WTC11 (cell line): ENCODE results near the gene UIMC1. TPM values are rescaled to one million over a fixed set of nuclear protein-coding genes. Genes with fewer than 3 reads are reported as not detected.

Source experiments
- ATAC-seq: fragments of 200-7000 bp; cut with Tn5 transposase; 2 replicates; pipeline ENCODE4 v1.10.0; 2021; ENCODE audit warnings: mild to moderate bottlenecking, moderate library complexity
- CTCF ChIA-PET: fragments of 300-600 bp; sonication (Branson Sonifier 250); formaldehyde crosslinking; loops from one replicate; lab custom pipeline; 2021; ENCODE audit warnings: antibody characterized with exemption; lab: Charles Lee
- POLR2A ChIA-PET: fragments of 350-600 bp; sonication (Branson Sonifier 250); formaldehyde crosslinking; loops from one replicate; lab custom pipeline; 2021; ENCODE audit warnings: antibody characterized with exemption; lab: Charles Lee
- DNase-seq: peaks from one replicate; pipeline ENCODE4 v3.0.0; 2021; ENCODE audit warnings: low spot score
- H3K27ac Mint-ChIP-seq: 2 replicates; pipeline ENCODE4 v1.8.0; 2021; ENCODE audit warnings: mixed read lengths
- H3K27me3 Mint-ChIP-seq: 2 replicates; pipeline ENCODE4 v1.8.0; 2021; ENCODE audit warnings: low read depth, mild to moderate bottlenecking, moderate library complexity, mixed read lengths
- H3K36me3 Mint-ChIP-seq: 2 replicates; pipeline ENCODE4 v1.8.0; 2021; ENCODE audit warnings: mixed read lengths
- H3K4me1 Mint-ChIP-seq: 2 replicates; pipeline ENCODE4 v1.8.0; 2022; ENCODE audit warnings: mixed read lengths
- H3K4me3 Mint-ChIP-seq: 2 replicates; pipeline ENCODE4 v1.8.0; 2021; ENCODE audit warnings: mild to moderate bottlenecking, moderate library complexity, mixed read lengths
- H3K9me3 Mint-ChIP-seq: 2 replicates; pipeline ENCODE4 v1.8.0; 2021; ENCODE audit warnings: mixed read lengths
- ATF6 ChIP-seq: sonication (generic); formaldehyde crosslinking; IDR thresholded peaks from 2 replicates; pipeline ENCODE4 v1.8.1; 2023; ENCODE audit warnings: mild to moderate bottlenecking, missing genetic modification reagents
- EMX1 ChIP-seq: fragments of 250-450 bp; sonication (Bioruptor Pico); IDR thresholded peaks from 2 replicates; pipeline ENCODE4 v1.8.0; 2021; ENCODE audit warnings: mild to moderate bottlenecking
- ETV6 ChIP-seq: sonication (generic); formaldehyde crosslinking; IDR thresholded peaks from 2 replicates; pipeline ENCODE4 v1.8.1; 2022; ENCODE audit warnings: mild to moderate bottlenecking, missing genetic modification reagents
- HMGA2 ChIP-seq: fragments of 250-450 bp; sonication (Bioruptor Pico); IDR thresholded peaks from 2 replicates; pipeline ENCODE4 v1.4.0; 2021; ENCODE audit warnings: mild to moderate bottlenecking, moderate library complexity
- HMGXB4 ChIP-seq: sonication (generic); formaldehyde crosslinking; IDR thresholded peaks from 2 replicates; pipeline ENCODE4 v1.8.1; 2023; ENCODE audit warnings: mild to moderate bottlenecking, moderate library complexity, missing genetic modification reagents
- MLX ChIP-seq: sonication (generic); formaldehyde crosslinking; IDR thresholded peaks from 2 replicates; pipeline ENCODE4 v1.8.1; 2023; ENCODE audit warnings: mild to moderate bottlenecking, missing genetic modification reagents, moderate library complexity
- NFYB ChIP-seq: sonication (generic); formaldehyde crosslinking; conservative IDR thresholded peaks from 2 replicates; pipeline ENCODE4 v1.8.0; 2022; ENCODE audit warnings: low read depth, missing genetic modification reagents
- OVOL2 ChIP-seq: fragments of 250-450 bp; sonication (Bioruptor Pico); IDR thresholded peaks from 2 replicates; pipeline ENCODE4 v1.9.0; 2021; ENCODE audit warnings: mild to moderate bottlenecking, borderline replicate concordance
- PRDM15 ChIP-seq: sonication (generic); formaldehyde crosslinking; IDR thresholded peaks from 2 replicates; pipeline ENCODE4 v1.8.0; 2022; ENCODE audit warnings: missing genetic modification reagents
- SOX15 ChIP-seq: fragments of 250-450 bp; sonication (Bioruptor Pico); IDR thresholded peaks from 2 replicates; pipeline ENCODE4 v1.9.0; 2021; ENCODE audit warnings: mild to moderate bottlenecking
- TCF7 ChIP-seq: sonication (generic); formaldehyde crosslinking; IDR thresholded peaks from 2 replicates; pipeline ENCODE4 v1.8.0; 2022; ENCODE audit warnings: mild to moderate bottlenecking, low read depth, missing genetic modification reagents, moderate library complexity
- ZNF219 ChIP-seq: sonication (generic); formaldehyde crosslinking; IDR thresholded peaks from 2 replicates; pipeline ENCODE4 v1.8.0; 2023; ENCODE audit warnings: missing genetic modification reagents, mild to moderate bottlenecking, borderline replicate concordance
- ZNF425 ChIP-seq: fragments of 250-450 bp; sonication (Bioruptor Pico); conservative IDR thresholded peaks from 2 replicates; pipeline ENCODE4 v1.9.0; 2021; ENCODE audit warnings: mild to moderate bottlenecking
- total RNA-seq: library from RNA; stranded (reverse); gene quantifications from 3 replicates; pipeline ENCODE4 v1.2.3, GENCODE V29; 2021

Gene UIMC1
- total RNA-seq, 1 experiment from 2014 or later: 48.0 TPM

- TF ChIP-seq TCF7 (CRISPR knock-in tag) (no peak), OVOL2 (CRISPR knock-in tag) (no peak), ETV6 (CRISPR knock-in tag) (no peak)
Measured at GRCh38 chr5:176995896-176996767, 10.4 kb downstream of the UIMC1 start (continued).

- POLR2A ChIA-PET: no interaction called here
- Mint-ChIP-seq H3K27me3 (no peaks in the 10 kb centered on the region), H3K36me3 (peaks cover 39% of the 10 kb centered on the region), H3K4me1 (peaks cover 7% of the 10 kb centered on the region), H3K9me3 (peaks cover 27% of the 10 kb centered on the region), H3K4me3 (no peak overlapping the region), H3K27ac (no peak overlapping the region)
- DNase-seq (no peak), ATAC-seq (no peak)
- no peak for TF ChIP-seq EMX1 (CRISPR knock-in tag)
- TF ChIP-seq HMGXB4 (CRISPR knock-in tag): no peak
- no peak for TF ChIP-seq ZNF425
- no peak for TF ChIP-seq ATF6 (CRISPR knock-in tag)
- TF ChIP-seq MLX (CRISPR knock-in tag): no peak
- no peak for TF ChIP-seq ZNF219 (CRISPR knock-in tag)
- no peak for TF ChIP-seq SOX15
- TF ChIP-seq PRDM15: no peak
- no peak for TF ChIP-seq HMGA2
- no peak for TF ChIP-seq NFYB (CRISPR knock-in tag)
- CTCF ChIA-PET: interaction anchor here (0.6 kb wide), 1 partner anchor 117 kb away, joined by 4 read pairs; no protein-coding TSS in a partner anchor
Measured at GRCh38 chr5:176995122-176995490, 11.5 kb downstream of the UIMC1 start.
